GM19452 (cell line): ENCODE measurements around the gene PRDM9.
"Not testable (repeated sequence)": the region's sequence is repeated elsewhere in the genome, so short reads cannot be mapped to it uniquely, and the experiment has no call there.

ENCODE experiments used
- ATAC-seq: cut with Tn5 transposase; IDR thresholded peaks from one replicate; pipeline ENCODE4 v1.9.1; 2021; ENCODE audit not compliant: unreplicated experiment

PRDM9 gene

GRCh38 chr5:23507278-23507685 lies at the start of gene PRDM9:
Gene PRDM9, plus strand, starts transcription at chr5:23507609. Its CDS starts 1,425 bp downstream, at chr5:23509034.
- no peak for ATAC-seq

- ATAC-seq, result no peak
These were observed 49.6 kb upstream of the PRDM9 start for GRCh38 chr5:23457780-23458179.

DNA sequence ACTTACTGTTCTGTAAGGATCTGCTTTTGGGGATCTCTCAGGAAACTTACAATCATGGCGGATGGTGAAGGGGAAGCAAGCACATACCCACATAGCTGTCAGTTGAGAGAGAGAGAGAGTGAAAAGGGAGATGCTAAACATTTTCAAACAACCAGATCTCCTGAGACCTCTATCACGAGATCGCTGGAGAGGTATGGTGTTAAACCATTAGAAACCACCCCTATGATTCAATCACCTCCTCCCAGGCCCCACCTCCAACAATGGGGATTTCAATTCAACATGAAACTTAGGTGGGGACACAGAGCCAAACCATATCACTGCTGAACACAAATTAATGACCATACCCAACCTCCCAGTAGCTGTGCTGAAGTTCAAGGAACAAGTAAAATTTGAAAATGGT lies 48.2 kb upstream of the PRDM9 start:
- no peak for ATAC-seq

- ATAC-seq, result no peak
These were observed 45.8 kb upstream of the PRDM9 start for GRCh38 chr5:23461576-23461975.

DNA sequence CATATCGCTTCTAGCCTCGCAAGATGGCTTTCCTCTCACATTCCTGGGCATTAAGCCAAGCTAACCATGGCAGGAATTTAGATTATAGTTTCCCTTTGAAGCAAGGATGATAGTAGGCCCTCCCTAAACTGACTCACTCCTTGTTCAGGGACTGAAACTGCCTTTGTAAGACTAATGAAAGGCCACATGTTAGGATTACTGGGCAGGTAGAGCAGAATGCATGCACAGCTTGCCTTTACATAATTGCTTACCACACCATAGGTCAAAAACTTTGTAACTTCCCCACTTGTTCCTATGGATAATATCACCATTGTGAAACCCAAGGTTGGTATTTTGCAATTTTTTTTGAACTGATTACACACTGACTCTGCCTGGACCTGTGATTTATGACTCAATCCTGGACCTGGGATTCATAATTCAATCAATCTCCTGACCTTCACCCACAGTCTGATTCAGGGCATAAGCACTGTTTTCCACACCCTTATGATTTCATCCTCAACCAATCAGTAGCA lies 41.0 kb upstream of the PRDM9 start:
- ATAC-seq, result no peak

DNA sequence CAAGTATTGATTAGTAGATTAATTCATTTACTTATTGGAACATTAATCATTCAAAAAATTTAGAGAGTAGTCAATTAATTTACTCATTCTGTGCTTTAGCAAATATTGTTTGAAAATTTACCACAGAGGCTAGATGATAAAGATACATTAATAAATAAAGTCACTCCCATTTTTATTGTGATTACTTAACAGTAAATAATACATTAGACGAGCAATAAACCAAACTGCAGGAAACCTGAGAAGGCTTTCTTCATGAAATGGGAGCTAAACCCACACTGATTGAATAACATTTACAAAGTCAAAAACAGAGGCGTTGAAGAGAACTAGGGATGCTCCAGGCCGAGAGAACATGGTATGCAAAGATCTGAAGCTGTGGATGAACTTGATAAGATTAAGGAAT lies 38.8 kb upstream of the PRDM9 start:
- no peak for ATAC-seq

GRCh38 chr5:23473915-23474314 lies 33.5 kb upstream of the PRDM9 start:
- ATAC-seq, result no peak

GRCh38 chr5:23474315-23474714 lies 33.1 kb upstream of the PRDM9 start:
- no peak for ATAC-seq

GRCh38 chr5:23476580-23476979 lies 30.8 kb upstream of the PRDM9 start:
- no peak for ATAC-seq

DNA sequence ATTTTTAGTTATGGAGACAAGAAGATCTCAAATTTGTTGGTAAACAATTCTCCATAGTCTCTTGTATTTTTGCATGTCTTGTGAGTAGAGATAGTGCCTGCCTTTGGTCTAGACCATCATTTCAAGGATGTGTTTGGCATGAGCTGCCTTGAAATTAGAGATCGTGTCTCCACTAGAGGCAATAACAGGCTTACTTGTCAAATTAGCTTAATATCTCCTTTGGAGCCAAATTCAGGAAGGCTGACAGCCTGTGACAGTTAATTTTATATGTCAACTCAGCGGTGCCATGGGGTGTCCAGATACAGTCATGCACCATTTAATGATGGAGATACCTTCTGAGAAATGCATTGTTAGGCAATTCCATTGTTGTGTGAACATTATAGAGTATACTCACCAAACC lies 24.8 kb upstream of the PRDM9 start:
- ATAC-seq, result no peak

DNA sequence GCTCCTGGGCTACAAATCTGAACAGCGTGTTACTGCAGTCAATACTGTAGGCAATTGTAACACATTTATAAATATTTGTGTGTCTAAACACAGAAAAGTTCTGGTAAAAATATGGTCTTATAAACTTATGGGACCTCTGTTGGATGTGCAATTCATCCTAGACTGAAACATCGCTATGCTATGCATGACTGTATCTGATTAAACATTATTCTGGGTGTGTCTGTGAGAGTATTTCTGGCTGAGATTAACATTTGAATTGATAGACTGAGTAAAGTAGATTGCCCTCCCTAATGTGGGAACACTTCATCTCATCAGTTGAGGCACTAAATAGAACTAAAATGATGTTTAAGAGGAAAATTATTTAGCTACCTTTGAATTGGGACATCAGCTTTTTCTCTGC lies 24.3 kb upstream of the PRDM9 start:
- ATAC-seq, result no peak

- no peak for ATAC-seq
These were observed 23.3 kb upstream of the PRDM9 start for GRCh38 chr5:23484096-23484495.

- not testable (repeated sequence) for ATAC-seq
These were observed 21.2 kb upstream of the PRDM9 start for GRCh38 chr5:23486227-23486626.

- no peak for ATAC-seq
These were observed 16.4 kb upstream of the PRDM9 start for GRCh38 chr5:23490993-23491392.

DNA sequence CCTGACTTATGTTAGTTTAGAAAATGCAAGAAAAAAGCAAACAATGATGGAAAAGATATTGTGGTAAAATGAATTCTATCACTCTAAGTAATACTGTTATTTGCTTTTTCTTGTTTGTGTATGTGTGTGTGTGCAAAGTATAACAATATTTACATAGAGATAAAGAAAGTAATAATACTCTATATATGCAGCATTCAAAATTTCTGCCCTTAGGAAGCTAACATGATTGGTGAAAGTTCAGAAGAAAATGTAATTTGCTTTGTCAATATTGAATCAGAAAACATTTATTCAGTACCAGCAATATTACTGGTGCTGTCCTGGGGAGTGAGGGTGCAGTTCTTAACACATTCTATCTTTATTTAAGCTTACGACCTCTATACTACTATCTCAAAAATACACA lies 12.9 kb upstream of the PRDM9 start:
- no peak for ATAC-seq

DNA sequence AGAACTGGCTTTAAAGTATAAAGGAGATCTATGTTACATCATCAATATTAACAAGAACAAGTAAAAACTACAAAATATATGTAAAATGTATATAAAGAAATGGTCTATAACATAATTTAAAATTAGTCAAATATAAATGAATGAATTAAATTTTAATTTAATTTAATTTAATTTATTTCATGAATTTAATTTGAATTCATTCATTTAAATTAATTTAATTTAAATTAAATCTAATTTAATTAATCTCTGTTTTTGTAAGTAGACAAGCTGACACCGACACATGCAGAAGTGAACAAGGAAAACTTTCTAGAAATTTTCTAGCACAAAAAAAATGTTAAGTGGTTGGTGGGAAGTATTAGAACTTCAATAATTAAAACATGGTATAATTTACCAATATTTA lies 10.8 kb upstream of the PRDM9 start:
- no peak for ATAC-seq

- no peak for ATAC-seq
These were observed 826 bp upstream of the PRDM9 start for GRCh38 chr5:23506329-23507236.

GRCh38 chr5:23510434-23510833 lies 3.0 kb downstream of the PRDM9 start:
- ATAC-seq, result not testable (repeated sequence)

- ATAC-seq, result no peak
These were observed 15.1 kb downstream of the PRDM9 start for GRCh38 chr5:23522553-23522952.

GRCh38 chr5:23523031-23523430 lies 15.6 kb downstream of the PRDM9 start:
- ATAC-seq, result no peak

GRCh38 chr5:23523998-23524397 lies 16.6 kb downstream of the PRDM9 start:
- no peak for ATAC-seq

GRCh38 chr5:23525751-23526150 lies 18.3 kb downstream of the PRDM9 start:
- no peak for ATAC-seq

- ATAC-seq, result not testable (repeated sequence)
These were observed 19.2 kb downstream of the PRDM9 start for GRCh38 chr5:23526616-23527015.
